HCT116 (cell line): Measurements from ENCODE around the gene NRXN2. TPM values are rescaled to one million over a fixed set of nuclear protein-coding genes. Genes with fewer than 3 reads are reported as not detected.

Source experiments
- ATAC-seq: fragments of 200-7000 bp; cut with Tn5 transposase; 2 replicates; pipeline ENCODE4 v1.9.1; 2020; ENCODE audit warnings: mild to moderate bottlenecking, moderate library complexity
- BruUV-seq: library from RNA; stranded (reverse); fragments of 400-500 nt; replicated peaks from 2 replicates; lab custom pipeline; 2021; lab: Mats Ljungman, UMichigan
- CTCF ChIA-PET: fragments of 300-600 bp; sonication (Branson Sonifier 250); formaldehyde crosslinking; loops from one replicate; lab custom pipeline; 2021; ENCODE audit warnings: antibody characterized with exemption; lab: Charles Lee
- POLR2A ChIA-PET: fragments of 300-600, 350-600 bp; sonication (Branson Sonifier 250); formaldehyde crosslinking; loops from one replicate; lab custom pipeline; 2021; ENCODE audit warnings: antibody characterized with exemption; lab: Charles Lee
- RAD21 ChIA-PET, 2 experiments: fragments of 300-600 bp; sonication (Branson Sonifier 250); formaldehyde crosslinking; loops; one replicate each; lab custom pipeline; 2023; ENCODE audit warnings: low total read pairs in 2 of 2; ENCODE audit not compliant: uncharacterized antibody in 2 of 2, unreplicated experiment in 2 of 2, low non-redundant PET in 1 of 2; lab: Charles Lee
- DNase-seq: peaks from one replicate; pipeline ENCODE4 v3.0.0-alpha.2; 2010; ENCODE audit warnings: low read depth, low spot score
- H2AFZ ChIP-seq: fragments of 200-600 bp; shearing (Covaris generic), sonication (generic); 2 replicates; pipeline ENCODE4 v1.6.1; 2017; ENCODE audit warnings: low read depth, mixed run types, mixed read lengths, antibody characterized with exemption, low read length; ENCODE audit not compliant: poor library complexity, severe bottlenecking
- H3K27ac ChIP-seq: 2 replicates; pipeline ENCODE4 v1.5.1; 2012; ENCODE audit warnings: low read depth, low read length
- H3K27me3 ChIP-seq: fragments of 200-600 bp; sonication (generic); 2 replicates; pipeline ENCODE4 v1.6.1; 2016; ENCODE audit warnings: mixed run types, low read length, mixed read lengths; ENCODE audit not compliant: insufficient read depth
- H3K36me3 ChIP-seq, 2 experiments: fragments of 200-500 bp in 1 of 2; fragments of 200-600 bp in 1 of 2; sonication (Bioruptor generic) in 1 of 2; sonication (generic) in 1 of 2; 2 replicates each; pipeline versions ENCODE4 v1.5.1 to v1.6.1; 2014 to 2016; ENCODE audit warnings: low read length in 2 of 2, inconsistent platforms in 1 of 2, mixed read lengths in 1 of 2, mixed run types in 1 of 2; ENCODE audit not compliant: insufficient read depth in 2 of 2, control insufficient read depth in 1 of 2
- H3K4me1 ChIP-seq, 2 experiments: fragments of 200-600 bp in 1 of 2; sonication (generic) in 1 of 2; 2 replicates each; pipeline versions ENCODE4 v1.5.1 to v1.6.1; 2012 to 2017; ENCODE audit warnings: low read length in 2 of 2, inconsistent platforms in 1 of 2, mild to moderate bottlenecking in 1 of 2, mixed read lengths in 1 of 2, mixed run types in 1 of 2, moderate library complexity in 1 of 2; ENCODE audit not compliant: insufficient read depth in 2 of 2, control insufficient read depth in 1 of 2
- H3K4me2 ChIP-seq: fragments of 200-600 bp; sonication (generic); 2 replicates; pipeline ENCODE4 v1.6.1; 2017; ENCODE audit warnings: mixed run types, low read length, mixed read lengths
- H3K4me3 ChIP-seq, 2 experiments: fragments of 200-600 bp in 1 of 2; sonication (generic) in 1 of 2; replicated peaks in 1 of 2; 2 replicates each; pipeline ENCODE4 v1.5.1; 2011 to 2016; ENCODE audit warnings: low read length in 2 of 2, control low read depth in 1 of 2, low read depth in 1 of 2, mild to moderate bottlenecking in 1 of 2, mixed read lengths in 1 of 2, mixed run types in 1 of 2
- H3K79me2 ChIP-seq: fragments of 200-600 bp; sonication (generic); 2 replicates; pipeline ENCODE4 v1.6.1; 2017; ENCODE audit warnings: mild to moderate bottlenecking, mixed run types, low read length, moderate library complexity, mixed read lengths; ENCODE audit not compliant: insufficient read depth
- H3K9ac ChIP-seq: fragments of 200-600 bp; sonication (generic); 2 replicates; pipeline ENCODE4 v1.6.1; 2016; ENCODE audit warnings: low read length, mixed read lengths
- H3K9me2 ChIP-seq: fragments of 200-600 bp; sonication (generic), shearing (Covaris generic); 2 replicates; pipeline ENCODE4 v1.6.1; 2017; ENCODE audit warnings: mixed run types, mild to moderate bottlenecking, moderate library complexity; ENCODE audit not compliant: insufficient read depth
- H3K9me3 ChIP-seq, 2 experiments: fragments of 200-500 bp in 1 of 2; fragments of 200-600 bp in 1 of 2; sonication (Bioruptor generic) in 1 of 2; sonication (generic) in 1 of 2; 2 replicates each; pipeline ENCODE4 v1.6.1; 2014 to 2017; ENCODE audit warnings: low read length in 2 of 2, mixed read lengths in 2 of 2, inconsistent platforms in 1 of 2, low read depth in 1 of 2, mild to moderate bottlenecking in 1 of 2, mixed run types in 1 of 2, moderate library complexity in 1 of 2; ENCODE audit not compliant: control insufficient read depth in 1 of 2, insufficient read depth in 1 of 2
- H4K20me1 ChIP-seq: fragments of 200-600 bp; sonication (generic), shearing (Covaris generic); 2 replicates; pipeline ENCODE4 v1.6.1; 2017; ENCODE audit warnings: mixed run types, mild to moderate bottlenecking, moderate library complexity; ENCODE audit not compliant: insufficient read depth
- CBX3 ChIP-seq: IDR thresholded peaks from 2 replicates; pipeline ENCODE4 v1.6.1; 2012; ENCODE audit warnings: low read depth
- CEBPB ChIP-seq: IDR thresholded peaks from 2 replicates; pipeline ENCODE4 v1.6.1; 2012; ENCODE audit warnings: low read depth
- EGR1 ChIP-seq: IDR thresholded peaks from 2 replicates; pipeline ENCODE4 v1.6.1; 2012; ENCODE audit warnings: low read depth
- ELF1 ChIP-seq: IDR thresholded peaks from 2 replicates; pipeline ENCODE4 v1.6.1; 2012; ENCODE audit warnings: low read depth, borderline replicate concordance
- EZH2 ChIP-seq: fragments of 200-600 bp; sonication (generic); IDR thresholded peaks from 2 replicates; pipeline ENCODE4 v1.6.1; 2017; ENCODE audit warnings: antibody characterized with exemption, mixed run types
- EZH2phosphoT487 ChIP-seq: fragments of 200-600 bp; IDR thresholded peaks from 2 replicates; pipeline ENCODE4 v1.6.1; 2018; ENCODE audit warnings: antibody characterized with exemption, borderline replicate concordance
- JUND ChIP-seq: IDR thresholded peaks from 2 replicates; pipeline ENCODE4 v1.6.1; 2012
- POLR2A ChIP-seq: IDR thresholded peaks from 2 replicates; pipeline ENCODE4 v1.7.0; 2011; ENCODE audit warnings: borderline replicate concordance; ENCODE audit not compliant: insufficient read depth, insufficient read length; ENCODE audit errors: extremely low read depth
- SIN3A ChIP-seq: IDR thresholded peaks from 2 replicates; pipeline ENCODE4 v1.6.1; 2012; ENCODE audit warnings: low read depth
- TCF7L2 ChIP-seq: IDR thresholded peaks from 2 replicates; pipeline ENCODE4 v1.7.0; 2011; ENCODE audit warnings: borderline replicate concordance, inconsistent platforms; ENCODE audit not compliant: insufficient read depth, insufficient read length; ENCODE audit errors: extremely low read depth
- YY1 ChIP-seq: IDR thresholded peaks from 2 replicates; pipeline ENCODE4 v1.6.1; 2011; ENCODE audit warnings: low read length, low read depth, moderate library complexity, mild to moderate bottlenecking; ENCODE audit not compliant: insufficient replicate concordance; ENCODE audit errors: extremely low read depth
- intact Hi-C: fragments of 100-400 bp; cut with micrococcal nuclease; formaldehyde crosslinking; loops from 2 replicates; pipeline ENCODE4 v1.10.0; 2022
- total RNA-seq: library from RNA; stranded (reverse); gene quantifications from one replicate; pipeline ENCODE4 v1.2.1, GENCODE V29; 2021; ENCODE audit not compliant: unreplicated experiment
- TF ChIP-seq, protein P1 (sequence below): IDR thresholded peaks from 2 replicates; pipeline ENCODE4 v1.6.1; 2012
- TF ChIP-seq, protein P2 (sequence below): IDR thresholded peaks from 2 replicates; pipeline ENCODE4 v1.6.1; 2012
- TF ChIP-seq, protein P3 (sequence below): IDR thresholded peaks from 2 replicates; pipeline ENCODE4 v1.6.1; 2012; ENCODE audit warnings: low read depth

The NRXN2 gene
- total RNA-seq, 1 experiment from 2014 or later, result 1.5 TPM

DNA sequence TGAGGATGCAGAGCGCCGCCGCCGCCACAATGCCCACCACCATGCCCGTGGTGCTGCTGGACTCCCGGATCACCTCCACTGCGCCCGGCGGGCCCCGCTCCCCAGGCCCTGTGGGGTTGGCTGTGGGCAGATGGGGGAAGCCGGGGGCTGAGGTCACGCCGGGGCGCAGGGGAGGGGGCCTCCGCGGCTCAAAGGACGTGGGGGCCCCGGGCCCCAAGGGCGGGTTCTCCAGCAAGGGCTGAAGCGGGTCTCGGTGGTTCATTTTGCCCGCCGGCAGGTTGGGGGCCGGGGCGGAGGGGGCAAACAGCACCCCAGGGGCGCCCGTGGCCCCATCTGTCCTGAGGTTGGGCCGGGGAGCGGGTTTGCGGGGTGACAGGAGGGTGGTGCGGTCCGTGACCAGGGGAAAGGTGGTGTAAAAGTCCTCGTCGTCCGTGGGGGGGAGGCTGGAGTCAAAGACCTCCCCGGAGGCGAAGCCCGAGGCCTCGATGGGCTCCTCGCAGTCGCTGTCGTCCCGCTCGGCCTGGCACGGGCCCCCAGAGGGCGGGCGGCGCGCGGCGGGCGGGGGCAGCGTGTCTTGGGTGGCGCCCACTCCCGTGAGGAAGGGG, 115.5 kb downstream of the NRXN2 start:
- no peak overlapping the region for H2AFZ ChIP-seq
- TF ChIP-seq YY1 (no peak), ELF1 (no peak), EZH2phosphoT487 (no peak), EZH2 (no peak), POLR2A (no peak), CEBPB (no peak), JUND (no peak), CBX3 (no peak)

DNA sequence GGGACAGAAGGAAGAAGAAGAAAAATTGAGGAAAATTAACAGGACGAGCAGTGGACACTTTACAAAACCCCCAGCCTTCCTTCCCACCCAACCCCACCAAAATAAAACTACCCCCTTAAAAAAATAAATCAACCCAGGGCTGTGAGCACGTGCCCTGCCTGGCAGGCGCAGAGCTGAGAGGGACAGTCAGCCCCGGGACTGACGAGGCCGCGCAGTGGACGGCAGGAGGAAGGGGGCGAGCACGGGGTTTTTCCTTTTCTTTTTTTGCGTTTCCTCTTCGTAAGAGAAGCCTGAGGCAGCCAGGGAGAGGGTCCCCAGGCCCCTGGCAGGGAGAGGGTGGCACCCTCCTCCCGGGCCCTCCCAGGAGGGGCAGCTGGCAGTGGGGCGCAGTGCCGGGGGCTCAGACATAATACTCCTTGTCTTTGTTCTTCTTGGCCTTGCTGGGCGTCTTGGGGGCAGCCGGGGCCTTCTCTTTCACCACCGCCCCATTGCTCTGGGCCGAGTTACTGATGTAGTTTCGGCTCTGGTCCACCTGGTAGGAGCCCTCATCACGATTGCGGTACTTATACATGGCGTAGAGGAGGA, 116.1 kb downstream of the NRXN2 start:
- Histone ChIP-seq H3K4me1 (no peaks in the 10 kb centered on the region), H3K27me3 (no peaks in the 10 kb centered on the region), H3K4me2 (no peak overlapping the region), H3K36me3 (no peaks in the 10 kb centered on the region), H4K20me1 (no peaks in the 10 kb centered on the region), H3K4me3 (no peak overlapping the region), H3K9me3 (no peaks in the 10 kb centered on the region), H3K9ac (no peak overlapping the region), H3K27ac (no peak overlapping the region), H2AFZ (no peak overlapping the region), H3K79me2 (no peaks in the 10 kb centered on the region), H3K9me2 (no peaks in the 10 kb centered on the region)
- CTCF ChIA-PET, result no interaction called here
- ATAC-seq (no peak), DNase-seq (no peak)
- no TSS peak for BruUV-seq
- RAD21 ChIA-PET, result no interaction called here
- POLR2A ChIA-PET, result no interaction called here
- intact Hi-C loops, result no loop called here
- TF ChIP-seq EZH2phosphoT487 (no peak), CEBPB (no peak), CBX3 (no peak), ELF1 (no peak), POLR2A (no peak), TCF7L2 (no peak), JUND (no peak), SIN3A (no peak), EGR1 (no peak), YY1 (no peak)
- TF ChIP-seq, protein P1, sequence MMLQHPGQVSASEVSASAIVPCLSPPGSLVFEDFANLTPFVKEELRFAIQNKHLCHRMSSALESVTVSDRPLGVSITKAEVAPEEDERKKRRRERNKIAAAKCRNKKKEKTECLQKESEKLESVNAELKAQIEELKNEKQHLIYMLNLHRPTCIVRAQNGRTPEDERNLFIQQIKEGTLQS, result no peak
- TF ChIP-seq, protein P2, sequence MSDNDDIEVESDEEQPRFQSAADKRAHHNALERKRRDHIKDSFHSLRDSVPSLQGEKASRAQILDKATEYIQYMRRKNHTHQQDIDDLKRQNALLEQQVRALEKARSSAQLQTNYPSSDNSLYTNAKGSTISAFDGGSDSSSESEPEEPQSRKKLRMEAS, result no peak
- TF ChIP-seq, protein P3, sequence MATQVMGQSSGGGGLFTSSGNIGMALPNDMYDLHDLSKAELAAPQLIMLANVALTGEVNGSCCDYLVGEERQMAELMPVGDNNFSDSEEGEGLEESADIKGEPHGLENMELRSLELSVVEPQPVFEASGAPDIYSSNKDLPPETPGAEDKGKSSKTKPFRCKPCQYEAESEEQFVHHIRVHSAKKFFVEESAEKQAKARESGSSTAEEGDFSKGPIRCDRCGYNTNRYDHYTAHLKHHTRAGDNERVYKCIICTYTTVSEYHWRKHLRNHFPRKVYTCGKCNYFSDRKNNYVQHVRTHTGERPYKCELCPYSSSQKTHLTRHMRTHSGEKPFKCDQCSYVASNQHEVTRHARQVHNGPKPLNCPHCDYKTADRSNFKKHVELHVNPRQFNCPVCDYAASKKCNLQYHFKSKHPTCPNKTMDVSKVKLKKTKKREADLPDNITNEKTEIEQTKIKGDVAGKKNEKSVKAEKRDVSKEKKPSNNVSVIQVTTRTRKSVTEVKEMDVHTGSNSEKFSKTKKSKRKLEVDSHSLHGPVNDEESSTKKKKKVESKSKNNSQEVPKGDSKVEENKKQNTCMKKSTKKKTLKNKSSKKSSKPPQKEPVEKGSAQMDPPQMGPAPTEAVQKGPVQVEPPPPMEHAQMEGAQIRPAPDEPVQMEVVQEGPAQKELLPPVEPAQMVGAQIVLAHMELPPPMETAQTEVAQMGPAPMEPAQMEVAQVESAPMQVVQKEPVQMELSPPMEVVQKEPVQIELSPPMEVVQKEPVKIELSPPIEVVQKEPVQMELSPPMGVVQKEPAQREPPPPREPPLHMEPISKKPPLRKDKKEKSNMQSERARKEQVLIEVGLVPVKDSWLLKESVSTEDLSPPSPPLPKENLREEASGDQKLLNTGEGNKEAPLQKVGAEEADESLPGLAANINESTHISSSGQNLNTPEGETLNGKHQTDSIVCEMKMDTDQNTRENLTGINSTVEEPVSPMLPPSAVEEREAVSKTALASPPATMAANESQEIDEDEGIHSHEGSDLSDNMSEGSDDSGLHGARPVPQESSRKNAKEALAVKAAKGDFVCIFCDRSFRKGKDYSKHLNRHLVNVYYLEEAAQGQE, result no peak

More for the DNA sequence above, 115.5 kb downstream of the NRXN2 start:
- H3K4me2 ChIP-seq, result no peak overlapping the region
- H4K20me1 ChIP-seq, result no peaks in the 10 kb centered on the region
- H3K9ac ChIP-seq, result no peak overlapping the region
- H3K4me1 ChIP-seq, result no peaks in the 10 kb centered on the region
- ATAC-seq (no peak), DNase-seq (no peak)
- no peaks in the 10 kb centered on the region for H3K27me3 ChIP-seq
- no peaks in the 10 kb centered on the region for H3K9me2 ChIP-seq
- BruUV-seq, result no TSS peak
- H3K36me3 ChIP-seq, result no peaks in the 10 kb centered on the region
- POLR2A ChIA-PET, result no interaction called here
- intact Hi-C loops, result no loop called here
- no peak overlapping the region for H3K4me3 ChIP-seq
- H3K27ac ChIP-seq, result no peak overlapping the region
- no peaks in the 10 kb centered on the region for H3K9me3 ChIP-seq
- RAD21 ChIA-PET, result no interaction called here
- CTCF ChIA-PET, result no interaction called here
- H3K79me2 ChIP-seq, result no peaks in the 10 kb centered on the region
